K562 treated with DMSO at 1 percent for 24 hours (cell line): ENCODE measurements around the gene TTLL13. TPM values are rescaled to one million over a fixed set of nuclear protein-coding genes. Genes with fewer than 3 reads are reported as not detected.

ENCODE experiments used
- total RNA-seq: library from RNA; unstranded; fragments of 300-600 nt; gene quantifications from 2 replicates; pipeline ENCODE4 v1.2.3, GENCODE V29; 2022; ENCODE audit warnings: low read depth; ENCODE audit not compliant: insufficient read depth

The TTLL13 gene
- not detected in 2 replicates for total RNA-seq

GRCh38 chr15:90249203-90249863, at the start of gene TTLL13:
TTLL13 (plus strand) TSS chr15:90249556; CDS start chr15:90250631, 1,075 bp downstream.

GRCh38 chr15:90201130-90201943, 48.0 kb upstream of the TTLL13 start, which contains the start of gene SEMA4B:
SEMA4B (plus strand) TSS chr15:90201330; CDS start chr15:90201579, 249 bp downstream.

GRCh38 chr15:90233387-90234095, 15.8 kb upstream of the TTLL13 start, which contains the start of gene CIB1:
CIB1 (minus strand) TSS chr15:90233941; CDS start chr15:90233885, 56 bp downstream.

GRCh38 chr15:90234096-90234988, 15.0 kb upstream of the TTLL13 start, which contains the start of gene GDPGP1:
GDPGP1 (plus strand) TSS chr15:90234209; CDS start chr15:90240909, 6,700 bp downstream.

GRCh38 chr15:90265271-90266060, 16.1 kb downstream of the TTLL13 start, which contains the start of gene NGRN:
NGRN (plus strand) TSS chr15:90265672; CDS start chr15:90265713, 41 bp downstream.

Other genes starting within 250 kb of the TTLL13 start
- 9.7 and 10.8 TPM in 2 replicates for gene ZNF710, start 248.2 kb upstream of the TTLL13 start, total RNA-seq
- 98.2 and 106 TPM in 2 replicates for gene IDH2, start 147.1 kb upstream of the TTLL13 start, total RNA-seq
- gene SEMA4B, start 48.2 kb upstream of the TTLL13 start, total RNA-seq: 48.5 and 55.1 TPM in 2 replicates
- 163 and 165 TPM in 2 replicates for gene CIB1, start 15.6 kb upstream of the TTLL13 start, total RNA-seq
- 5.8 and 7.8 TPM in 2 replicates for gene GDPGP1, start 15.3 kb upstream of the TTLL13 start, total RNA-seq
- 52.4 and 53.2 TPM in 2 replicates for gene NGRN, start 16.1 kb downstream of the TTLL13 start, total RNA-seq
- 1.7 and 8.2 TPM in 2 replicates for gene ZNF774, start 102.7 kb downstream of the TTLL13 start, total RNA-seq
- 65.1 and 84.1 TPM in 2 replicates for gene IQGAP1, start 138.7 kb downstream of the TTLL13 start, total RNA-seq